Measurements from ENCODE around the gene CMC1. TPM values are rescaled to one million over a fixed set of nuclear protein-coding genes. Genes with fewer than 3 reads are reported as not detected.

Gene CMC1
- total and polyA plus RNA-seq, 9 of the 15 experiments (the other 6 are each of a cell fraction or from before 2014, with no cell fraction given) = 15.9 to 74.6 (median 48.9) TPM

GRCh38 chr3:28228623-28229022 is 12.8 kb upstream of the CMC1 start:
- intact Hi-C loops (cut with micrococcal nuclease) = no loop called here
- Histone ChIP-seq H3K4me1 (replicated peaks in 1 of 2; ENCODE audit: control insufficient read depth in 2 of 2, insufficient read depth in 2 of 2, low read length in 2 of 2) (no peaks in the 10 kb centered on the region), H3K27me3 (ENCODE audit: control insufficient read depth in 2 of 2, insufficient read depth in 2 of 2, low read length in 2 of 2) (no peaks in the 10 kb centered on the region; a peak in 1 of 5 replicates), H4K20me1 (replicated peaks; ENCODE audit: control insufficient read depth, insufficient read depth, low read length) (no peaks in the 10 kb centered on the region), H2AFZ (ENCODE audit: low read depth, low read length) (no peak overlapping the region), H3K79me2 (ENCODE audit: control insufficient read depth, insufficient read depth, low read length) (no peaks in the 10 kb centered on the region), H3K36me3 (ENCODE audit: control insufficient read depth, insufficient read depth, low read length) (no peaks in the 10 kb centered on the region), H3K9me3 (replicated peaks; ENCODE audit: control insufficient read depth, insufficient read depth, low read depth, low read length) (no peaks in the 10 kb centered on the region), H3K27ac (ENCODE audit: extremely low read depth, low read depth, low read length) (no peak overlapping the region), H3K9me1 (ENCODE audit: control insufficient read depth, insufficient read depth, low read length) (no peaks in the 10 kb centered on the region), H3K9ac (ENCODE audit: insufficient read depth in 1 of 2, low read depth in 2 of 2, low read length in 2 of 2) (no peak overlapping the region), H3K4me2 (ENCODE audit: insufficient read depth, low read length) (no peak overlapping the region), H3K4me3 (no peak overlapping the region)
- FAIRE-seq (no peak), DNase-seq (ENCODE audit: extremely low read depth in 1 of 4, low spot score in 3 of 4) (no peak), ATAC-seq (no peak)
- TF ChIP-seq CCAR2 (IDR thresholded peaks at IDR 0.05; ENCODE audit: low read depth, low read length) (no peak), JUND (IDR thresholded peaks at IDR 0.05; ENCODE audit: borderline replicate concordance, low read depth, low read length) (no peak), JUND (tag; IDR thresholded peaks at IDR 0.05; ENCODE audit: borderline replicate concordance, low read depth, low read length) (no peak), GATA2 (CRISPR knock-in tag; IDR thresholded peaks at IDR 0.05) (no peak), ZNF263 (CRISPR knock-in tag; IDR thresholded peaks at IDR 0.05; ENCODE audit: borderline replicate concordance) (no peak), ZNF143 (CRISPR knock-in tag; IDR thresholded peaks at IDR 0.05) (no peak), E2F4 (CRISPR knock-in tag; IDR thresholded peaks at IDR 0.05; ENCODE audit: low read depth) (no peak), ZNF232 (CRISPR knock-in tag; IDR thresholded peaks at IDR 0.05) (no peak), YBX1 (IDR thresholded peaks at IDR 0.05) (no peak), ETV6 (IDR thresholded peaks at IDR 0.05; ENCODE audit: borderline replicate concordance in 1 of 2, low read depth in 2 of 2, low read length in 1 of 2) (no peak), ETV6 (CRISPR knock-in tag; IDR thresholded peaks at IDR 0.05; ENCODE audit: borderline replicate concordance) (no peak), NCOA1 (IDR thresholded peaks at IDR 0.05; ENCODE audit: low read depth) (no peak), SPI1 (IDR thresholded peaks at IDR 0.05; ENCODE audit: borderline replicate concordance, low read depth, low read length) (no peak), ZBTB43 (CRISPR knock-in tag; IDR thresholded peaks at IDR 0.05) (no peak), CEBPB (tag; IDR thresholded peaks at IDR 0.05) (no peak), CHAMP1 (IDR thresholded peaks at IDR 0.05) (no peak)
- 3% methylated on average over 5 of the region's 5 CpGs for WGBS (ENCODE audit: insufficient coverage, low coverage, missing lambda C conversion rate)
- ChIA-PET POLR2A (no interaction called here), CTCF (ENCODE audit: low intra/inter-chr PET ratio) (no interaction called here)
- BruUV-seq (replicated peaks) = no TSS peak
- in situ Hi-C loops (cut with MboI) = no loop called here
